K562 (cell line): Measurements from ENCODE around the gene OMP. TPM values are rescaled to one million over a fixed set of nuclear protein-coding genes. Genes with fewer than 3 reads are reported as not detected.

Experiments
- NCOR1 ChIP-seq: fragments of 450-650 bp; IDR thresholded peaks from 2 replicates; pipeline ENCODE4 v1.6.1; 2016; ENCODE audit warnings: mild to moderate bottlenecking, moderate library complexity
- ZNF134 ChIP-seq: fragments of 250-450 bp; sonication (Bioruptor Pico); conservative IDR thresholded peaks from 2 replicates; pipeline ENCODE4 v1.4.0; 2020
- polyA plus RNA-seq, 8 experiments: library from polyadenylated mRNA; depleted of rRNA in 4 of 8; stranded (reverse) in 5 of 8; unstranded in 3 of 8; fragments of >200 nt; fragmentation: Nextera tagmentation in 2 of 8; fragmentation: Illumina TruSeq in 1 of 8; extraction: Ambion mirVana in 2 of 8; extraction: Trizol in 1 of 8; gene quantifications; 2 replicates each; pipeline versions ENCODE4 v1.2.1 to v1.2.3, GENCODE V29; 2011 to 2014; ENCODE audit warnings: inconsistent platforms in 1 of 8, missing spikeins in 1 of 8
- total RNA-seq, 7 experiments: library from RNA; depleted of rRNA in 6 of 7; stranded (reverse); fragments of >200 nt in 6 of 7; fragmentation: Illumina TruSeq in 2 of 7; extraction: Trizol in 2 of 7; gene quantifications; 2 replicates each; pipeline versions ENCODE4 v1.2.1 to v1.2.3, GENCODE V29; 2011 to 2021; ENCODE audit warnings: low replicate concordance in 1 of 7
- TF ChIP-seq, protein P1 (sequence below): fragments of 250-450 bp; sonication (Bioruptor Pico); IDR thresholded peaks from 2 replicates; pipeline ENCODE4 v1.9.0; 2021; ENCODE audit warnings: mild to moderate bottlenecking, inconsistent platforms
- TF ChIP-seq, protein P2 (sequence below), 2 experiments: fragments of 450-650 bp in 1 of 2; sonication (generic) in 1 of 2; formaldehyde crosslinking in 1 of 2; IDR thresholded peaks in 1 of 2; conservative IDR thresholded peaks in 1 of 2; 2 replicates each; pipeline versions ENCODE4 v1.6.1 to v1.8.1; 2016 to 2023; ENCODE audit warnings: mild to moderate bottlenecking in 2 of 2, moderate library complexity in 2 of 2, inconsistent platforms in 1 of 2, missing genetic modification reagents in 1 of 2
- TF ChIP-seq, protein P3 (sequence below): sonication (generic); IDR thresholded peaks from 2 replicates; pipeline ENCODE4 v1.6.1; 2016
- TF ChIP-seq, protein P4 (sequence below): fragments of 450-650 bp; formaldehyde crosslinking; IDR thresholded peaks from 2 replicates; pipeline ENCODE4 v1.4.0; 2022; ENCODE audit warnings: mild to moderate bottlenecking, moderate library complexity

OMP gene
- total and polyA plus RNA-seq, 9 of the 15 experiments (the other 6 are each of a cell fraction or from before 2014, with no cell fraction given), result not detected

DNA sequence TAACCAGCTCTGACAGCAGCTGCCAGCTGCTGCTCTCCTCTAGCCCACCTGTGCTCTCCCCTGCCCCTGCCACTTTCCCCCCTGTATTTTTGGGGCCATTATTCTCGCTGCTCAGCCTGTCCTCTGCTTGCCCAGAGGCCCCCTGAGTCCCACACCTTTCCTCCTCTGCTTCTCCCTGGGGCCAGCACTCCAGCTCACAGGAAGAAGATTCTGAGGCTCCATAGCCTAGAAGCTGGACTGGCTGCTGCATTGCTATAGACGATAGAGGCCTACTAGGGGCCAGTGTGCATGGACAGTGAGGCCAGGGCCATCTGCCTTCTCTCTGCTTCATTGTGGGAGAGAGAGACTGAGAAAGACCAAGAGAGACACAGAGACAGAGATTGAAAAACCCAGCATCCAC lies 679 bp downstream of the OMP start (continued):
- TF ChIP-seq, protein P1, sequence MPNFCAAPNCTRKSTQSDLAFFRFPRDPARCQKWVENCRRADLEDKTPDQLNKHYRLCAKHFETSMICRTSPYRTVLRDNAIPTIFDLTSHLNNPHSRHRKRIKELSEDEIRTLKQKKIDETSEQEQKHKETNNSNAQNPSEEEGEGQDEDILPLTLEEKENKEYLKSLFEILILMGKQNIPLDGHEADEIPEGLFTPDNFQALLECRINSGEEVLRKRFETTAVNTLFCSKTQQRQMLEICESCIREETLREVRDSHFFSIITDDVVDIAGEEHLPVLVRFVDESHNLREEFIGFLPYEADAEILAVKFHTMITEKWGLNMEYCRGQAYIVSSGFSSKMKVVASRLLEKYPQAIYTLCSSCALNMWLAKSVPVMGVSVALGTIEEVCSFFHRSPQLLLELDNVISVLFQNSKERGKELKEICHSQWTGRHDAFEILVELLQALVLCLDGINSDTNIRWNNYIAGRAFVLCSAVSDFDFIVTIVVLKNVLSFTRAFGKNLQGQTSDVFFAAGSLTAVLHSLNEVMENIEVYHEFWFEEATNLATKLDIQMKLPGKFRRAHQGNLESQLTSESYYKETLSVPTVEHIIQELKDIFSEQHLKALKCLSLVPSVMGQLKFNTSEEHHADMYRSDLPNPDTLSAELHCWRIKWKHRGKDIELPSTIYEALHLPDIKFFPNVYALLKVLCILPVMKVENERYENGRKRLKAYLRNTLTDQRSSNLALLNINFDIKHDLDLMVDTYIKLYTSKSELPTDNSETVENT (CRISPR knock-in tag), result no peak
- no peak for TF ChIP-seq NCOR1
- TF ChIP-seq, protein P2, sequence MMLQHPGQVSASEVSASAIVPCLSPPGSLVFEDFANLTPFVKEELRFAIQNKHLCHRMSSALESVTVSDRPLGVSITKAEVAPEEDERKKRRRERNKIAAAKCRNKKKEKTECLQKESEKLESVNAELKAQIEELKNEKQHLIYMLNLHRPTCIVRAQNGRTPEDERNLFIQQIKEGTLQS (IDR thresholded peaks at IDR 0.05), result no peak
- TF ChIP-seq, protein P2 (CRISPR knock-in tag; conservative IDR thresholded peaks at IDR 0.05), result no peak
- TF ChIP-seq, protein P3, sequence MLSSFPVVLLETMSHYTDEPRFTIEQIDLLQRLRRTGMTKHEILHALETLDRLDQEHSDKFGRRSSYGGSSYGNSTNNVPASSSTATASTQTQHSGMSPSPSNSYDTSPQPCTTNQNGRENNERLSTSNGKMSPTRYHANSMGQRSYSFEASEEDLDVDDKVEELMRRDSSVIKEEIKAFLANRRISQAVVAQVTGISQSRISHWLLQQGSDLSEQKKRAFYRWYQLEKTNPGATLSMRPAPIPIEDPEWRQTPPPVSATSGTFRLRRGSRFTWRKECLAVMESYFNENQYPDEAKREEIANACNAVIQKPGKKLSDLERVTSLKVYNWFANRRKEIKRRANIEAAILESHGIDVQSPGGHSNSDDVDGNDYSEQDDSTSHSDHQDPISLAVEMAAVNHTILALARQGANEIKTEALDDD, result no peak
- TF ChIP-seq ZNF134 (CRISPR knock-in tag), result no peak
- TF ChIP-seq, protein P4, sequence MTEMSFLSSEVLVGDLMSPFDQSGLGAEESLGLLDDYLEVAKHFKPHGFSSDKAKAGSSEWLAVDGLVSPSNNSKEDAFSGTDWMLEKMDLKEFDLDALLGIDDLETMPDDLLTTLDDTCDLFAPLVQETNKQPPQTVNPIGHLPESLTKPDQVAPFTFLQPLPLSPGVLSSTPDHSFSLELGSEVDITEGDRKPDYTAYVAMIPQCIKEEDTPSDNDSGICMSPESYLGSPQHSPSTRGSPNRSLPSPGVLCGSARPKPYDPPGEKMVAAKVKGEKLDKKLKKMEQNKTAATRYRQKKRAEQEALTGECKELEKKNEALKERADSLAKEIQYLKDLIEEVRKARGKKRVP (CRISPR knock-in tag), result no peak
